GM21723 (cell line): ENCODE results near the gene UFSP2.

Source experiments
- ATAC-seq: cut with Tn5 transposase; IDR thresholded peaks from one replicate; pipeline ENCODE4 v1.9.1; 2021; ENCODE audit warnings: mild to moderate bottlenecking, moderate library complexity; ENCODE audit not compliant: unreplicated experiment

The UFSP2 gene

GRCh38 chr4:185425647-185426352, at the start of gene UFSP2:
TSS of gene UFSP2 (minus strand) at chr4:185425964. CDS start at chr4:185425868, 96 bp downstream.
- peak; percentile 96 for ATAC-seq

- no peak for ATAC-seq
Observed at GRCh38 chr4:185473247-185473646, 47.5 kb upstream of the UFSP2 start.

GRCh38 chr4:185472103-185472542, 46.4 kb upstream of the UFSP2 start:
- peak; percentile 6 for ATAC-seq

GRCh38 chr4:185471235-185472102, 45.7 kb upstream of the UFSP2 start, which contains the start of gene CCDC110:
TSS of gene CCDC110 (minus strand) at chr4:185471733. CDS start at chr4:185471683, 50 bp downstream.
- ATAC-seq = peak; percentile 93

GRCh38 chr4:185470501-185471195, 44.9 kb upstream of the UFSP2 start:
- no peak for ATAC-seq

- ATAC-seq = no peak
Observed at GRCh38 chr4:185469580-185470154, 43.9 kb upstream of the UFSP2 start.

- ATAC-seq = no peak
Observed at GRCh38 chr4:185468999-185469398, 43.2 kb upstream of the UFSP2 start.

GRCh38 chr4:185467991-185468390, 42.2 kb upstream of the UFSP2 start:
- no peak for ATAC-seq

GRCh38 chr4:185467101-185467500, 41.3 kb upstream of the UFSP2 start:
- ATAC-seq = no peak

- ATAC-seq = no peak
Observed at GRCh38 chr4:185465707-185466106, 39.9 kb upstream of the UFSP2 start.

GRCh38 chr4:185464887-185465286, 39.1 kb upstream of the UFSP2 start:
- no peak for ATAC-seq

- no peak for ATAC-seq
Observed at GRCh38 chr4:185464183-185464582, 38.4 kb upstream of the UFSP2 start.

- ATAC-seq = no peak
Observed at GRCh38 chr4:185463541-185463940, 37.8 kb upstream of the UFSP2 start.

- no peak for ATAC-seq
Observed at GRCh38 chr4:185461565-185461964, 35.8 kb upstream of the UFSP2 start.

- ATAC-seq = no peak
Observed at GRCh38 chr4:185457136-185457535, 31.4 kb upstream of the UFSP2 start.

GRCh38 chr4:185456131-185456530, 30.4 kb upstream of the UFSP2 start:
- no peak for ATAC-seq

GRCh38 chr4:185445209-185445608, 19.4 kb upstream of the UFSP2 start:
- ATAC-seq = no peak

GRCh38 chr4:185441479-185441878, 15.7 kb upstream of the UFSP2 start:
- ATAC-seq = no peak

- peak; percentile 71 for ATAC-seq
Observed at GRCh38 chr4:185437809-185438208, 12.0 kb upstream of the UFSP2 start.

GRCh38 chr4:185435466-185435865, 9.7 kb upstream of the UFSP2 start:
- no peak for ATAC-seq

- no peak for ATAC-seq
Observed at GRCh38 chr4:185429660-185430059, 3.9 kb upstream of the UFSP2 start.
